HG03442 (cell line): Measurements from ENCODE around the gene RANBP1.

Source experiments
- ATAC-seq: cut with Tn5 transposase; IDR thresholded peaks from one replicate; pipeline ENCODE4 v1.9.1; 2021; ENCODE audit warnings: mild to moderate bottlenecking, moderate library complexity; ENCODE audit not compliant: unreplicated experiment

The RANBP1 gene

GRCh38 chr22:20167643-20168322 lies 51.9 kb downstream of the RANBP1 start:
- ATAC-seq, result no peak

GRCh38 chr22:20169253-20169822 lies 53.4 kb downstream of the RANBP1 start:
- no peak for ATAC-seq

GRCh38 chr22:20170170-20170569 lies 54.3 kb downstream of the RANBP1 start:
- no peak for ATAC-seq

GRCh38 chr22:20171288-20172140 lies 55.6 kb downstream of the RANBP1 start:
- no peak for ATAC-seq

- ATAC-seq, result no peak
Measured at GRCh38 chr22:20172141-20172613, 56.3 kb downstream of the RANBP1 start.

GRCh38 chr22:20173246-20173645 lies 57.3 kb downstream of the RANBP1 start:
- ATAC-seq, result no peak

GRCh38 chr22:20173772-20174171 lies 57.9 kb downstream of the RANBP1 start:
- no peak for ATAC-seq

- ATAC-seq, result no peak
Measured at GRCh38 chr22:20174785-20175596, 59.1 kb downstream of the RANBP1 start.

- ATAC-seq, result no peak
Measured at GRCh38 chr22:20175597-20175900, 59.6 kb downstream of the RANBP1 start.

- no peak for ATAC-seq
Measured at GRCh38 chr22:20176421-20177085, 60.6 kb downstream of the RANBP1 start.
